CD4-positive, alpha-beta T cell treated with Interleukin-17A for 1 hour (primary cell): ENCODE results near the gene KCNMA1.
"Not testable (repeated sequence)": the region's sequence is repeated elsewhere in the genome, so short reads cannot be mapped to it uniquely, and the experiment has no call there.

Experiments
- DNase-seq: peaks from one replicate; pipeline ENCODE4 v3.0.0-alpha.2; 2020

KCNMA1 gene

GRCh38 chr10:77637532-77638320 is at the start of gene KCNMA1:
TSS of gene KCNMA1 (minus strand) at chr10:77637808.
- no peak for DNase-seq

- no peak for DNase-seq
These were observed 49.2 kb upstream of the KCNMA1 start for GRCh38 chr10:77686650-77687417.

GRCh38 chr10:77686096-77686495 is 48.5 kb upstream of the KCNMA1 start:
- no peak for DNase-seq

GRCh38 chr10:77685432-77685831 is 47.8 kb upstream of the KCNMA1 start:
- no peak for DNase-seq

- not testable (repeated sequence) for DNase-seq
These were observed 45.5 kb upstream of the KCNMA1 start for GRCh38 chr10:77683088-77683432.

GRCh38 chr10:77682393-77683087 is 44.9 kb upstream of the KCNMA1 start:
- DNase-seq = no peak

- DNase-seq = no peak
These were observed 44.2 kb upstream of the KCNMA1 start for GRCh38 chr10:77681839-77682238.

GRCh38 chr10:77680811-77681210 is 43.2 kb upstream of the KCNMA1 start:
- no peak for DNase-seq

- no peak for DNase-seq
These were observed 42.5 kb upstream of the KCNMA1 start for GRCh38 chr10:77680065-77680464.

- DNase-seq = no peak
These were observed 41.6 kb upstream of the KCNMA1 start for GRCh38 chr10:77679217-77679616.

GRCh38 chr10:77678146-77678545 is 40.5 kb upstream of the KCNMA1 start:
- no peak for DNase-seq

- DNase-seq = no peak
These were observed 37.7 kb upstream of the KCNMA1 start for GRCh38 chr10:77675347-77675746.

- DNase-seq = no peak
These were observed 36.0 kb upstream of the KCNMA1 start for GRCh38 chr10:77673515-77674140.

GRCh38 chr10:77673101-77673500 is 35.5 kb upstream of the KCNMA1 start:
- DNase-seq = no peak

GRCh38 chr10:77671594-77672252 is 34.1 kb upstream of the KCNMA1 start:
- DNase-seq = no peak

- no peak for DNase-seq
These were observed 33.3 kb upstream of the KCNMA1 start for GRCh38 chr10:77670817-77671443.

GRCh38 chr10:77669892-77670291 is 32.3 kb upstream of the KCNMA1 start:
- no peak for DNase-seq

GRCh38 chr10:77667426-77668324 is 30.1 kb upstream of the KCNMA1 start:
- no peak for DNase-seq

- no peak for DNase-seq
These were observed 29.2 kb upstream of the KCNMA1 start for GRCh38 chr10:77666821-77667220.

- no peak for DNase-seq
These were observed 27.1 kb upstream of the KCNMA1 start for GRCh38 chr10:77664696-77665095.

GRCh38 chr10:77664008-77664407 is 26.4 kb upstream of the KCNMA1 start:
- no peak for DNase-seq
